ENCODE measurements around the gene INO80C. TPM values are rescaled to one million over a fixed set of nuclear protein-coding genes. Genes with fewer than 3 reads are reported as not detected.

INO80C gene
- polyA plus RNA-seq, 1 donor (not counting 4 experiments of a cell fraction or from before 2014, with no cell fraction given) = 54.7 TPM

DNA sequence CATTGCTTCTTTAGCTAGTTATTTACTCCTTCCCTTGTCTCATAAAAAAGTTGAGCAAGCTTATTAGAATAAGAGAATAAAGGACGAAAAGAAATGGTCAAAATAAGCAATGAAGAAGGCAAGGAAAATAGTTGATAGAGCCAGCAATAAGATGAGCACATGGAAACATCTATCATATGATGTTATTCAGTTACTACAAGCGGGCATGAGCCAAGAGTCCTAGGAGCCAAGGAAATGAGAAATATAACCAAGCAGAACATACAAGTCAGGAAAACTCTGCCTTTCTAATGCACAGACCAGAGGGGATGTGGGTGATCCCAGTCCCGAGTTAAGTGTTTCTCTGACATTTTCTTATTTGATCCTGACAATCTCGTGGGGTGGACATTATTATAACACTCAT, 33.9 kb downstream of the INO80C start:
- no peak overlapping the region for H3K27ac ChIP-seq (ENCODE audit: control insufficient read depth, insufficient read depth, low read length)
- no peak overlapping the region for H3K4me3 ChIP-seq (ENCODE audit: control insufficient read depth in 2 of 3, extremely low read depth in 1 of 3, insufficient read depth in 2 of 3, low read depth in 1 of 3, low read length in 3 of 3)
- FAIRE-seq (no peak), DNase-seq (ENCODE audit: low read depth, low spot score) (no peak)
- H3K9me1 ChIP-seq (ENCODE audit: control insufficient read depth, extremely low read depth, insufficient read depth, low read length) = peaks cover 3% of the 10 kb centered on the region
- H3K4me1 ChIP-seq (ENCODE audit: control insufficient read depth, extremely low read depth, insufficient read depth, low read length) = peaks cover 20% of the 10 kb centered on the region
- no peaks in the 10 kb centered on the region for H3K27me3 ChIP-seq (ENCODE audit: control insufficient read depth, extremely low read depth, insufficient read depth, low read length)
- no peak overlapping the region for H3K4me2 ChIP-seq (ENCODE audit: control insufficient read depth, extremely low read depth, insufficient read depth, low read depth, low read length)
- H2AFZ ChIP-seq (ENCODE audit: control insufficient read depth, low read length) = no peak overlapping the region
- no peaks in the 10 kb centered on the region for H3K79me2 ChIP-seq (ENCODE audit: control insufficient read depth, insufficient read depth, low read length)
- dilution Hi-C loops (cut with MboI; ENCODE audit: extremely low pct_ligation_motif_present, low sequenced_read_pairs) = no loop called here
- TF ChIP-seq, protein P1, sequence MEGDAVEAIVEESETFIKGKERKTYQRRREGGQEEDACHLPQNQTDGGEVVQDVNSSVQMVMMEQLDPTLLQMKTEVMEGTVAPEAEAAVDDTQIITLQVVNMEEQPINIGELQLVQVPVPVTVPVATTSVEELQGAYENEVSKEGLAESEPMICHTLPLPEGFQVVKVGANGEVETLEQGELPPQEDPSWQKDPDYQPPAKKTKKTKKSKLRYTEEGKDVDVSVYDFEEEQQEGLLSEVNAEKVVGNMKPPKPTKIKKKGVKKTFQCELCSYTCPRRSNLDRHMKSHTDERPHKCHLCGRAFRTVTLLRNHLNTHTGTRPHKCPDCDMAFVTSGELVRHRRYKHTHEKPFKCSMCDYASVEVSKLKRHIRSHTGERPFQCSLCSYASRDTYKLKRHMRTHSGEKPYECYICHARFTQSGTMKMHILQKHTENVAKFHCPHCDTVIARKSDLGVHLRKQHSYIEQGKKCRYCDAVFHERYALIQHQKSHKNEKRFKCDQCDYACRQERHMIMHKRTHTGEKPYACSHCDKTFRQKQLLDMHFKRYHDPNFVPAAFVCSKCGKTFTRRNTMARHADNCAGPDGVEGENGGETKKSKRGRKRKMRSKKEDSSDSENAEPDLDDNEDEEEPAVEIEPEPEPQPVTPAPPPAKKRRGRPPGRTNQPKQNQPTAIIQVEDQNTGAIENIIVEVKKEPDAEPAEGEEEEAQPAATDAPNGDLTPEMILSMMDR (optimal IDR thresholded peaks at IDR 0.05 in 1 of 3, IDR thresholded peaks at IDR 0.05 in 1 of 3, conservative IDR thresholded peaks at IDR 0.05 in 1 of 3; ENCODE audit: extremely low read depth in 1 of 3, insufficient read depth in 2 of 3, low read length in 3 of 3) = no peak
- TF ChIP-seq EZH2 (IDR thresholded peaks at IDR 0.05; ENCODE audit: low read length) = no peak
- no peaks in the 10 kb centered on the region for H3K9me3 ChIP-seq (ENCODE audit: control insufficient read depth, low read depth, low read length)
- H3K9ac ChIP-seq (ENCODE audit: control insufficient read depth, extremely low read depth, insufficient read depth, low read length) = no peak overlapping the region
- H3K36me3 ChIP-seq (ENCODE audit: control insufficient read depth in 2 of 2, extremely low read depth in 1 of 2, insufficient read depth in 2 of 2, low read length in 2 of 2) = peaks cover 15 to 25% of the 10 kb centered on the region in 2 experiments
- H4K20me1 ChIP-seq (ENCODE audit: control insufficient read depth, extremely low read depth, insufficient read depth, low read length) = no peaks in the 10 kb centered on the region

DNA sequence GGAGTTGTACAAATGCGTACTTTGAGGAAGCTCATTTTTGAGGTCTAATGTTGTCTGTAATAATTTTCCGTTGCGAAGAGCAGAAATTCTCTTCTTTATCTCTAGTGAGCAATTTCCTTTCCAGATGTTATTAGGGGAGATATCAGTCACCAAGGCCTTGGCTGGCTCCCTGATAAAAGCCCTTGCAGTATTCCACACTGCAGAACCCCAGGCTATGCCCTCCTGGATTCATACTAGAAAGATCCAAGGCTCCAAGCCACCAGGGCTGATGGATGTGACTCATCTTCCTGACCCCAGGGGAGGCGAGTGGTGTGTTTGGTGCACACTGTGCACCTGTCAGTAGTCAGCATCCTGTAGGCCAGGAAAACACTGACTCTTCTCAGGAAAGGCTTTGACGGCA, 34.7 kb downstream of the INO80C start:
- TF ChIP-seq, protein P1 (optimal IDR thresholded peaks at IDR 0.05 in 1 of 3, IDR thresholded peaks at IDR 0.05 in 1 of 3, conservative IDR thresholded peaks at IDR 0.05 in 1 of 3; ENCODE audit: extremely low read depth in 1 of 3, insufficient read depth in 2 of 3, low read length in 3 of 3) = no peak
- Histone ChIP-seq H3K79me2 (ENCODE audit: control insufficient read depth, insufficient read depth, low read length) (no peaks in the 10 kb centered on the region), H3K4me1 (ENCODE audit: control insufficient read depth, extremely low read depth, insufficient read depth, low read length) (peaks cover 28% of the 10 kb centered on the region), H2AFZ (ENCODE audit: control insufficient read depth, low read length) (no peak overlapping the region), H3K9me3 (ENCODE audit: control insufficient read depth, low read depth, low read length) (no peaks in the 10 kb centered on the region), H3K9ac (ENCODE audit: control insufficient read depth, extremely low read depth, insufficient read depth, low read length) (no peak overlapping the region), H3K27ac (ENCODE audit: control insufficient read depth, insufficient read depth, low read length) (no peak overlapping the region), H3K4me2 (ENCODE audit: control insufficient read depth, extremely low read depth, insufficient read depth, low read depth, low read length) (no peak overlapping the region), H3K4me3 (ENCODE audit: control insufficient read depth in 2 of 3, extremely low read depth in 1 of 3, insufficient read depth in 2 of 3, low read depth in 1 of 3, low read length in 3 of 3) (no peak overlapping the region), H4K20me1 (ENCODE audit: control insufficient read depth, extremely low read depth, insufficient read depth, low read length) (no peaks in the 10 kb centered on the region), H3K9me1 (ENCODE audit: control insufficient read depth, extremely low read depth, insufficient read depth, low read length) (peaks cover 3% of the 10 kb centered on the region), H3K36me3 (ENCODE audit: control insufficient read depth in 2 of 2, extremely low read depth in 1 of 2, insufficient read depth in 2 of 2, low read length in 2 of 2) (peaks cover 10 to 19% of the 10 kb centered on the region in 2 experiments), H3K27me3 (ENCODE audit: control insufficient read depth, extremely low read depth, insufficient read depth, low read length) (no peaks in the 10 kb centered on the region)
- dilution Hi-C loops (cut with MboI; ENCODE audit: extremely low pct_ligation_motif_present, low sequenced_read_pairs) = no loop called here
- DNase-seq (ENCODE audit: low read depth, low spot score) = no peak
- FAIRE-seq = no peak
